ENCODE data around the gene DRC7.

The DRC7 gene

GRCh38 chr16:57754354-57755060, 59.9 kb downstream of the DRC7 start:
- DNase-seq = no peak

GRCh38 chr16:57755061-57755684, 60.6 kb downstream of the DRC7 start:
- no peak for DNase-seq

GRCh38 chr16:57755726-57756423, 61.3 kb downstream of the DRC7 start:
- DNase-seq = no peak

GRCh38 chr16:57756424-57757325, 62.1 kb downstream of the DRC7 start:
- no peak for DNase-seq

- peak; percentile 53 for DNase-seq
Observed at GRCh38 chr16:57757326-57757786, 62.8 kb downstream of the DRC7 start.

- DNase-seq = no peak
Observed at GRCh38 chr16:57757883-57758282, 63.3 kb downstream of the DRC7 start.

- DNase-seq = no peak
Observed at GRCh38 chr16:57758331-57759117, 63.9 kb downstream of the DRC7 start.

GRCh38 chr16:57759131-57759530, 64.5 kb downstream of the DRC7 start:
- DNase-seq = no peak

GRCh38 chr16:57759541-57760356, 65.1 kb downstream of the DRC7 start:
- no peak for DNase-seq

- DNase-seq = no peak
Observed at GRCh38 chr16:57760357-57761160, 66.0 kb downstream of the DRC7 start.

- no peak for DNase-seq
Observed at GRCh38 chr16:57761301-57761700, 66.7 kb downstream of the DRC7 start.

GRCh38 chr16:57761957-57762356, 67.4 kb downstream of the DRC7 start:
- no peak for DNase-seq

GRCh38 chr16:57762365-57763040, 67.9 kb downstream of the DRC7 start:
- DNase-seq = no peak

- no peak for DNase-seq
Observed at GRCh38 chr16:57763285-57764005, 68.8 kb downstream of the DRC7 start.

GRCh38 chr16:57764006-57764340, 69.4 kb downstream of the DRC7 start:
- no peak for DNase-seq

GRCh38 chr16:57764341-57765159, 69.9 kb downstream of the DRC7 start:
- no peak for DNase-seq

- no peak for DNase-seq
Observed at GRCh38 chr16:57765160-57765728, 70.6 kb downstream of the DRC7 start.
